Pancreas (tissue), 10 donors: ENCODE measurements around the gene THEMIS2. TPM values are rescaled to one million over a fixed set of nuclear protein-coding genes. Genes with fewer than 3 reads are reported as not detected.
A peak's percentile ranks its signal among the peaks of the same experiment; 100 is the strongest.

Experiments
- ATAC-seq, 4 donors: fragments of 200-7000 bp; cut with Tn5 transposase; one replicate each; pipeline versions ENCODE4 v1.8.0 to v1.9.1; 2020; ENCODE audit warnings: mild to moderate bottlenecking in 4 of 4, moderate library complexity in 4 of 4
- DNase-seq, 6 donors: peaks; one replicate each; pipeline ENCODE4 v3.0.0-alpha.2; 2020
- FAIRE-seq: peaks from 2 replicates; lab custom pipeline; 2012; peaks lifted over from hg19 to GRCh38; lab: Jason Lieb, UNC
- H3K27ac ChIP-seq, 4 donors: fragments of 200-600 bp; sonication (generic); 1 replicate in 3 of 4; 2 replicates in 1 of 4; pipeline versions ENCODE4 v1.5.0 to v1.8.0; 2020
- H3K27me3 ChIP-seq, 4 donors: fragments of 200-600 bp; one replicate each; pipeline ENCODE4 v1.8.0; 2021
- H3K36me3 ChIP-seq, 3 donors: fragments of 200-600 bp; sonication (generic) in 1 of 3; one replicate each; pipeline versions ENCODE4 v1.5.0 to v1.8.0; 2020 to 2021
- H3K4me1 ChIP-seq, 3 donors: fragments of 200-600 bp; one replicate each; pipeline ENCODE4 v1.8.0; 2021
- H3K4me3 ChIP-seq, 4 donors: fragments of 200-600 bp; sonication (generic) in 2 of 4; one replicate each; pipeline versions ENCODE4 v1.5.0 to v1.8.0; 2020 to 2021
- H3K9me3 ChIP-seq, 4 donors: fragments of 200-600 bp; one replicate each; pipeline ENCODE4 v1.8.0; 2021
- CTCF ChIP-seq, 4 donors: fragments of 200-600 bp; sonication (generic) in 3 of 4; IDR thresholded peaks; one replicate each; pipeline versions ENCODE4 v1.5.0 to v1.8.0; 2021; ENCODE audit warnings: antibody characterized with exemption in 4 of 4
- WGBS, 2 donors: extraction: QIAGEN DNeasy Blood & Tissue Kit; methylation state at CpG; one replicate each; pipeline ENCODE4 v1.1.7; 2013; 5-methylcytosine and 5-hydroxymethylcytosine counted together
- intact Hi-C, 3 donors: fragments of 100-400 bp; cut with DNase I; formaldehyde crosslinking; loops; one replicate each; pipeline versions ENCODE4 v1.11.1 to v1.14.2; 2022
- polyA plus RNA-seq, 2 donors: library from polyadenylated mRNA; stranded (reverse); fragments of 200-250 nt; gene quantifications; one replicate each; pipeline ENCODE4 v1.2.3, GENCODE V29; 2013
- total RNA-seq, 6 donors: library from RNA; stranded (reverse); fragmentation: NEBNext Ultra II Directional in 4 of 6; extraction: Animal tissue kit (Norgen Biotek cat#: 25700) in 4 of 6; gene quantifications; one replicate each; pipeline versions ENCODE4 v1.2.1 to v1.2.4, GENCODE V29; 2021 to 2023
- donor health status: healthy with polysubstance abuse.
- donor health status: DM: no; HTN: no; CAD: no; lungs with moderate emphysema.
- donor health status: DM: no; HTN: no; CAD: no.
- donor health status: control.
- donor health status: control.
- donor health status: Bipolar disorder and iron deficiency.
- donor health status: DM: yes; HTN: yes; CAD: no.
- donor health status: DM: no; HTN: no; CAD: no.
- donor health status: DM: no; HTN: no; CAD: no.
- donor health status: DM: yes; HTN: yes; CAD: no.

The THEMIS2 gene
- total and polyA plus RNA-seq, 8 donors: 0.98 to 19.1 (median 5.0) TPM

DNA sequence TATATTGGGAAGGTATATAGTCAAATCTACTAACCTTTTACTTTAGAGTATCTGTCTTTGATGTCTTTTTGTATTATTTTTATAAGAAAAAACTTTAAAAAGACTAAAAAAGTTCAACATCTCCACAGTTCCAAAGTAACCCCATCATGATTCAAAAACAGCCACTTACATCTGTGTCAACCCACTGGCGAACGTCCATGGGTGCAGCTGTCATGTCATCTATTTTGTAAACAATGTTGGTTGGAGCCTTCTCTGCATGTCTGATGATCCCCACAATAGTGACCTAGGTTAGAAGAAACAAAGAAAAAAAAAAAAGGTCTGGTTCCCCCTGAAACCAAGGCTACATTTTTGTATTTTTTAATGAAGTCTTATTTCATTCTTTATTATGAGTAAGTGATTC is 34.4 kb downstream of the THEMIS2 start:
- ATAC-seq: no peak
- H3K4me3 ChIP-seq: no peak overlapping the region
- no peaks in the 10 kb centered on the region for H3K4me1 ChIP-seq
- no peaks in the 10 kb centered on the region for H3K27me3 ChIP-seq
- peaks cover 3 to 40% (median 10%) of the 10 kb centered on the region in 3 donors for H3K36me3 ChIP-seq
- no peak for FAIRE-seq
- WGBS, 2 donors: 81% methylated on average over 2 of the region's 2 CpGs
- no peak for TF ChIP-seq CTCF (IDR thresholded peaks at IDR 0.05)
- H3K27ac ChIP-seq: no peak overlapping the region
- no peak for DNase-seq
- H3K9me3 ChIP-seq: no peaks in the 10 kb centered on the region
- intact Hi-C loops: no loop called here

- Histone ChIP-seq H3K9me3 (no peaks in the 10 kb centered on the region), H3K4me1 (peaks cover 0 to 3% (median 0%) of the 10 kb centered on the region in 3 donors), H3K27me3 (no peaks in the 10 kb centered on the region), H3K4me3 (no peak overlapping the region), H3K27ac (no peak overlapping the region), H3K36me3 (peaks cover 0 to 16% (median 0%) of the 10 kb centered on the region in 3 donors)
- no peak for TF ChIP-seq CTCF (IDR thresholded peaks at IDR 0.05)
- ATAC-seq (no peak), DNase-seq (no peak), FAIRE-seq (no peak)
- WGBS, 2 donors: 93 to 100% methylated on average over 1 of the region's 1 CpG
- intact Hi-C loops: no loop called here
Observed at GRCh38 chr1:27912429-27912828, 40.1 kb downstream of the THEMIS2 start.

- H3K4me3 ChIP-seq: peak overlapping the region in 3 of 4 donors; percentile 62 to 72 (median 63)
- intact Hi-C loops: no loop called here
- H3K27me3 ChIP-seq: no peaks in the 10 kb centered on the region
- H3K36me3 ChIP-seq: no peaks in the 10 kb centered on the region
- H3K4me1 ChIP-seq: peaks cover 0 to 3% (median 0%) of the 10 kb centered on the region in 3 donors
- H3K9me3 ChIP-seq: no peaks in the 10 kb centered on the region
- FAIRE-seq: no peak
- no peak for ATAC-seq
- no peak for TF ChIP-seq CTCF (IDR thresholded peaks at IDR 0.05)
- 56 to 66% methylated on average over 7 of the region's 7 CpGs for WGBS, 2 donors
- no peak for DNase-seq
- H3K27ac ChIP-seq: peak overlapping the region in 3 of 4 donors; percentile 49 to 61 (median 54)
Observed at GRCh38 chr1:27915082-27915575, 42.8 kb downstream of the THEMIS2 start.

GRCh38 chr1:27922272-27922671 is 49.9 kb downstream of the THEMIS2 start:
- ATAC-seq (no peak), DNase-seq (no peak), FAIRE-seq (no peak)
- H3K36me3 ChIP-seq: no peaks in the 10 kb centered on the region
- H3K9me3 ChIP-seq: no peaks in the 10 kb centered on the region
- H3K4me3 ChIP-seq: no peak overlapping the region
- 68 to 78% methylated on average over 3 of the region's 3 CpGs for WGBS, 2 donors
- no peak for TF ChIP-seq CTCF (IDR thresholded peaks at IDR 0.05)
- H3K27ac ChIP-seq: no peak overlapping the region
- H3K4me1 ChIP-seq: no peaks in the 10 kb centered on the region
- no peaks in the 10 kb centered on the region for H3K27me3 ChIP-seq
- intact Hi-C loops: no loop called here

DNA sequence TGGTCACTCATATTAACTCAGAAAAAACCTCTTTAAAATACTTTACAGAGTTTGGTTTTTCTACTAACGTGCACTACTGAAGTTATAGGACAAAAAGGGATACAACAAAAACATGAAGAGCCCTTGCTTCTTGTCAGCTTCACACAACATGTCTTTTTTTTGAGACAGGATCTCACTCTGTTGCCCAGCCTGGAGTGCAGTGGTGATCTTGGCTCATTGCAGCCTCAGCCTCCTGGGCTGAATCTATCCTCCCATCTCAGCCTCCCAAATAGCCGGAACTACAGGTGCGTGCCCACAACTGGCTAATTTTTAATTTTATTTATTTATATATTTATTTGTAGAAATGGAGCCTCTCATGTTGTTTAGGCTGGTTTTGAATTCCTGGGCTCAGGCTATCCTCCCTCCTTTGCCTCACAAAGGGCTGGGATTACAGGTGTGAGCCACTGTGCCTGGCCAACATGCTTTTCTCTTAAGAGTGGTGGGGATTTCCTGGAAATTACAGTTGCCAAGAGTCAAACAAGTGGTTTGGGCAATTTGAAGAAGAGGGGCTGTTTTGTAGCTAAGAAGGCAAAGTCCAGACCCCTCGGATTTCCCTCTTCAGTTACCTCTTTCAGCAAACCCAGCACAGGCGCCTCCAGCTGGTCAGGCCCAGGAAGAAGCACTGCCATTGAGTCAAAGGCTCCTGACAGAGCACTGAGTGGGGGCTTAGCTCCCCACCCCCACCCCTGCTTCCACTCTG is 56.0 kb downstream of the THEMIS2 start:
- FAIRE-seq (no peak), DNase-seq (no peak), ATAC-seq (no peak)
- intact Hi-C loops: no loop called here
- Histone ChIP-seq H3K4me1 (no peaks in the 10 kb centered on the region), H3K27me3 (no peaks in the 10 kb centered on the region), H3K36me3 (no peaks in the 10 kb centered on the region), H3K9me3 (no peaks in the 10 kb centered on the region), H3K4me3 (no peak overlapping the region), H3K27ac (no peak overlapping the region)
- no peak for TF ChIP-seq CTCF (IDR thresholded peaks at IDR 0.05)
- 73 to 74% methylated on average over 5 of the region's 5 CpGs for WGBS, 2 donors
